NCI-H2171 treated with DMSO at 0.1 percent for 48 hours (cell line): ENCODE data around the gene ITGAD.
"Not testable (repeated sequence)": the region's sequence is repeated elsewhere in the genome, so short reads cannot be mapped to it uniquely, and the experiment has no call there.

Experiments used
- DNase-seq: peaks from one replicate; lab custom pipeline; 2025; lab: John Stamatoyannopoulos, UW

The ITGAD gene

DNA sequence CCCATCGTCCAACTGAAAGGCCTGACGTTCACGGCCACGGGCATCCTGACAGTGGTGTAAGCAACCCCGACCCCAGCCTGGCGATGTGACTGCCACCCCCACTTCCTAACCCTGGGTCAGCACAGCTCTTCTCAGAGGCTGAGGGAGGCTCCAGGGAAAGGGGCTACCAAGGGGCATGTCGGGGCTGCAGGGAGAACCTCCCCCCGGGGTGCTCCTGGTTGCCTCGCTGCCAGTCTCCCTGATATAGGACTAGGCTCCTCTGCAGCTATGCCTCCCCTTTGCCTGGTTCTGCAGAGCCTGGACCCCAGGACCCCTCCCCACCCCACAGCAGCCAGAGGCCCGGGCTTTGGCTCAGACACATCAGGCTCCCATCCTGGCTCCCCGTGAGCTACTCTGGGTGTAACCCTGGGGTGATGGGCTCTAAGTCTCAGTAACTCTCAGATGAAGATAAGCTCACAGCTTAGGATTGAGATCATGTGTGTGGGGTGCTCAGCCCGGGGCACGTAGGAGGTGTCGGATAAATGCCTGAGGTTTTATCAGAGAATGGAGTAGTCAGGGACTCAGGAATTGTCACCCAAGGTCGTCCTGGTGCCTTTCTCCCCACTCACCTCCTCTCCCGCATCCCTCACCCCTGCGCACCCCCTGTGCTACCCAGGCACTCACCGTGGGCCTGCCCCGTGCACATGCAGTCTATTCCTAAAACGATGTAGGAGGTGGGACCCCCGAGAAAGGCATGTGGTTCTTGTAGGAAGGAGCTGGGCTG is 10.6 kb downstream of the ITGAD start:
- DNase-seq: no peak

DNA sequence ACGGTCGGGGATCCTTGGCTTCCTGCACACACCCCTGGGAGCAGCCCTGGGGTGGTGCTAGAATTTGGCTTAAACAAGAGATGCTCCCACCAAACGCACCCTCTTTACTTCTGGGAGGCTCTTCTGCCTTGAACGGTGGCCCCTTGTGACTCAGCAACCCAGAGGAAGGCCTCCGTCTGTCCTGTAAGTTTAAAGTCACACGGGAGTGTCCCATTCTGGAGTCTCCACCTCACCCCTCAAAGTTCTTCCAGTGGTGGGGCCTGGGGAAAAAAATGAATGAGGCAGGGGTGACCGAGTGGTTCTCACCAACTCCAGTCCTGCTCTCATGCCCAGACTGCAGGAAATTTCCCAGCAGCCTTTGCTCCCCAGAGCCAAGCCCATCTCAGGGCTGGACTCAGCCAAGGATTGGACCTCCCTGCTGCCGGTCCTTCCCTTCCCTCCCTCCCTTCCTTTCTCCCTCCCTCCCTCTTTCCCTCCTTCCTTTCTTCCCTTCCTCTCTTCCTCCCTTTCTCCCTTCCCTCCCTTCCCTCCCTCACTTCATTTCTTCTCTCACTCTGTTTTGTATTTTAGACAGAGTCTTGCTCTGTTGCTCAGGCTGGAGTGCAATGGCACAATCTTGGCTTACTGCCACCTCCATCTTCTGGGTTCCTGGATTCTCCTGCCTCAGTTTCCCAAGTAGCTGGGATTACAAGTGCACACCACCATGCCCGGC is 11.4 kb downstream of the ITGAD start:
- no peak for DNase-seq

DNA sequence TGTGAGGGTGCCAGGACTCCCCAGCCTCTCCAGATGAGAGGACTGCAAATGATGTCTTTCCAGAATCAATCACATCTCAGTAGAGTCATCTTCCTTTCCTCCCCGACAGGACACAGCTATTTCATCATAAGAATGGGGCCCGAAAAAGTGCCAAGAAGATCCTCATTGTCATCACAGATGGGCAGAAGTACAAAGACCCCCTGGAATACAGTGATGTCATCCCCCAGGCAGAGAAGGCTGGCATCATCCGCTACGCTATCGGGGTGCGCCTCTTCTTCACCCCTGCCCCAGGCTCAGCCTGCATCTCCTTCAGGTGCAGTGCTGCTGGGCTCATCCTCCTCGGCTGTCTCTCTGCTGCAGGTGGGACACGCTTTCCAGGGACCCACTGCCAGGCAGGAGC is 14.3 kb downstream of the ITGAD start:
- no peak for DNase-seq

DNA sequence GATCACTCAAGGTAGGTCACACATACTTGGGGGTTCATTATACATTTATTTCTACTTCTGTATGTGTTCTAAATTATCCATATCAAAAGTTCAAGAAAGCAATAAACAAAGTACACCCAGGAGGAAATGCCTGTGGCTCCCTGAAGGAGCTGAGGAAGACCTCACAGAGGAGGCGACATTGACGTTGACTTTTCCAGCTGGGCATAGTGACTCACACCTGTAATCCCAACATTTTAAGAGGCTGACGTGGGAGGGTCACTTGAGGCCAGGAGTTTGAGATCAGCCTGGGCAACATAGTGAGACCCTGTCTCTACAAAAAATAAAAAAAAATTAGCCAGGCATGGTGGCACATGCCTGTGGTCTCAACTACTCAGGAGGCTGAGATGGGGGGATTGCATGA is 16.3 kb downstream of the ITGAD start:
- no peak for DNase-seq

DNA sequence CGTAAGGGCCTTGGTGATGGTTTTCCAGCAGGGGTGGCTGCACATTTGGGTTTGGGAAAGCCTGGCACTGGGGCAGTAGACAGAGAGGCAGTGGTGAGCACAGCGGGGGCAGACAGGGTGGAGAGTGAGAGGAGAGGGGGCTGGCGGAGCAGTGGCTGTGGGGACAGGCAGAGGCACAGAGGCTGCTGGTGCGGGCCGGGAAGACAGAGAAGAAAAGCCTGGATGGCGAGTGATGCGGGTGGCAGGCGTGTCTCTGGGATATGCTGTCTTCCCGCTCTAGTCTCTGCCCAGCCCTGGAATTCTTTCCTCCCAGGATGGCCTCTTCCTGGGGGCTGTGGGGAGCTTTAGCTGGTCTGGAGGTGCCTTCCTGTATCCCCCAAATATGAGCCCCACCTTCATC is 16.9 kb downstream of the ITGAD start:
- no peak for DNase-seq

DNA sequence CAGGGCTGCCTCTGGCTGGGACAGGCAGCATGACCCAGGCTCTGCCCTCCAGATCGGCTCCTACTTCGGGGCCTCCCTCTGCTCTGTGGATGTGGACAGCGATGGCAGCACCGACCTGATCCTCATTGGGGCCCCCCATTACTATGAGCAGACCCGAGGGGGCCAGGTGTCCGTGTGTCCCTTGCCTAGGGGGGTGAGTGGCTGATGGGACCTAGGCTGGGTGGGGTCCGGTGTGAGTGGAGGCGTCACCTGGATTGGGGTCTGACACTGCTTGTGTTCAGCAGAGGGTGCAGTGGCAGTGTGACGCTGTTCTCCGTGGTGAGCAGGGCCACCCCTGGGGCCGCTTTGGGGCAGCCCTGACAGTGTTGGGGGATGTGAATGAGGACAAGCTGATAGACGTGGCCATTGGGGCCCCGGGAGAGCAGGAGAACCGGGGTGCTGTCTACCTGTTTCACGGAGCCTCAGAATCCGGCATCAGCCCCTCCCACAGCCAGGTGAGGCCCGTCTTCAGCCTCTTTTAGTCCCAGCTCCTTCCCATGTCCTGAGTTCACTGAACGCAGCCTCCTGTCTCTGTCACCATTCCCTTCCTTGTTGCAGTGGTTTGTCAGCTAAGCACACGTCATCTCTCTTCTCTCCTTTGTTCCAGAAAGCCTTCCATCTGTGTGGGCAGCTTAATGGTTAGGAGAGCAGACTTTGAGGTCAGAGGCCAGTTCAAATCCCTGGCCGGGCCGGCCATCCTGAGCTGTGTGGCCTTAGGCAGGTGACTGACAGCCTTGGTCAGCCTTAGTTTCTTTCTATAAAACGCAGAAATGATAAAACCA is 18.1 kb downstream of the ITGAD start:
- DNase-seq: no peak

DNA sequence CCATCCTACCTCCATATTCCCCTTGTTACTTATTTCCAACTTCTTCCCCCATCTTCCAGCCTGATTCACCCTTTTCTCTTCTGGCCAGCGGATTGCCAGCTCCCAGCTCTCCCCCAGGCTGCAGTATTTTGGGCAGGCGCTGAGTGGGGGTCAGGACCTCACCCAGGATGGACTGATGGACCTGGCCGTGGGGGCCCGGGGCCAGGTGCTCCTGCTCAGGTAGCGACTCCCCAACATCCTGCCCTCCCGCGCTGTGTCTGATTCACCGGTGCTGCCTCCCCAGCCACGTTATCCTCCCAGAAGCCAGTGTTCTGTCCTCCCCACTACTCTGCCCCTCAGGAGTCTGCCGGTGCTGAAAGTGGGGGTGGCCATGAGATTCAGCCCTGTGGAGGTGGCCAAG is 19.6 kb downstream of the ITGAD start:
- DNase-seq: no peak

DNA sequence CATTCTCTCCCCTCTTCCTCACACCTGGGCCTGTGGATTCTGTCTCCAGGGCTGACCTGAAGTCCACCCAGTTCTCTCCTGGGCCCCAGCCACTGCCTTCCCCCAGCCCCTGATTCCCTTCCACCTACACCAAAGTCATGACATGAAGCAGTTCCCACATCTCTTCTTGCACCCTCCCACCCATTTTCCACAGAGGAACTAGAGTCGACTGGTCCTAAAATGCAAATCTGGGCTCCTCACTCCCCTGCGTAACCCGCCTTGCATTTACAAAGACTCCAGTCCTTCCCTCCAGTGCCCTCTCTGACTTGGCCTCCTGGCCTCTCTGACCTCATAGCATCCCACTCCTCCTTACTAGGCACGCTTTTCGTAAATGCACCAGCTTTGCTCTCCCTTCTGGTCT is 20.2 kb downstream of the ITGAD start:
- no peak for DNase-seq

DNA sequence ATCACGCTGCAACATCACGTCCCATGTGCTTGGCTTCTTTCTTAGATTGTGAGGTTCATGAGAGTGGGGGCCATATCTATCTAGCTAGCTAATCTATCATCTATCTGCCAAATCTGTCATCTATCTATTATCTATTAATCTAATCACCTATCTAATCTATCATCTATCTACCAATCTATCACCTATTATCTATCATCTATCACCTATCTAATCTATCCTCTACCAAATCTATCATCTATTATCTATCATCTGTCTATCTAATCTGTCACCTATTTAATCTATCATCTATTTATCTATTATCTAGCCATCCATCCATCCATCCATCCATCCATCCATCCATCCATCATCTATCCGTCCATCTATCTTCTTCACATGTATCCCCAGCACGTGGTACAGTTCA is 20.8 kb downstream of the ITGAD start:
- no peak for DNase-seq

DNA sequence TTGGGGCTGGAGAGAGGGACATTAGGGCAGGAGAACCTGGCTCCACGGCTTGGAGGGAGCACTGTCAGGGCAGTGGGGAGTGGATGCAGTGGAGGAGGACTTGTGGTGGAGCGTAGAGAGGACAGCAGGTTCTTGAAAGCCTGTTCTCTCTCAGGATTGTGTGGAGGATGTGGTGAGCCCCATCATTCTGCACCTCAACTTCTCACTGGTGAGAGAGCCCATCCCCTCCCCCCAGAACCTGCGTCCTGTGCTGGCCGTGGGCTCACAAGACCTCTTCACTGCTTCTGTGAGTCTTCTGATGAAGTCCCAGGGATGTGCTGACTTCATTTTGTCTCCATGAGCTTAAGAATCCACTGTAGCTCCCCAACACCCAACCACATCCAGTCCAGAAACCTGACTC is 21.6 kb downstream of the ITGAD start:
- DNase-seq: no peak

DNA sequence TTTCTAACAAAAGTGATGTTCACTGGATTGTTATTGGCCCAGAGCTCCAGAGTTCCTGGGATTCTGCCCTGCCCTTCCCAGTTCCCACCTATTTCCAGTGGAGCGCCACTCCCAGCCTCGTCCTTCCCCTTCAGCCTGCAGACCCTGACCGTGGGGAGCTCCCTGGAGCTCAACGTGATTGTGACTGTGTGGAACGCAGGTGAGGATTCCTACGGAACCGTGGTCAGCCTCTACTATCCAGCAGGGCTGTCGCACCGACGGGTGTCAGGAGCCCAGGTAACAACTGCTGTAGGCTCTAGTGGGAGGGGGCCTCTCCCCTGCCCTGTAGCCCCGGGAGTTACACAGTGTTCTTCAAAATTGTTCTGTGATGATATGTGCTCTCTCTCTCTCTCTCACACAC is 23.2 kb downstream of the ITGAD start:
- no peak for DNase-seq

DNA sequence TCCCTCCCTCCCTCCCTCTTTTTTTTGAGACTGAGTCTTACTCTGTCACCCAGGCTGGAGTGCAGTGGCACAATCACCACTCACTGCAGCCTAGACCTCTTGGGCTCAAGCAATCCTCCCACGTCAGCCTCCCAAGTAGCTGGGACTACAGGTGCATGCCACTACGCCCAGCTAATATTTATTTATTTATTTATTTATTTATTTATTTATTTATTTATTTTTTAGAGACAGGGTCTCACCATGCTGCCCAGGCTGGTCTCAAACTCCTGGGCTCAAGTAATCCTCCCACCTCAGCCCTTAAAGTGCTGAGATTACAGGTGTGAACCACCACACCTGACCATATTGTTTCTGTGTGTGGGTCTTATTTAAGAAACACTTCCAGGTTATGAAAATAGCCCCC is 23.9 kb downstream of the ITGAD start:
- not testable (repeated sequence) for DNase-seq

DNA sequence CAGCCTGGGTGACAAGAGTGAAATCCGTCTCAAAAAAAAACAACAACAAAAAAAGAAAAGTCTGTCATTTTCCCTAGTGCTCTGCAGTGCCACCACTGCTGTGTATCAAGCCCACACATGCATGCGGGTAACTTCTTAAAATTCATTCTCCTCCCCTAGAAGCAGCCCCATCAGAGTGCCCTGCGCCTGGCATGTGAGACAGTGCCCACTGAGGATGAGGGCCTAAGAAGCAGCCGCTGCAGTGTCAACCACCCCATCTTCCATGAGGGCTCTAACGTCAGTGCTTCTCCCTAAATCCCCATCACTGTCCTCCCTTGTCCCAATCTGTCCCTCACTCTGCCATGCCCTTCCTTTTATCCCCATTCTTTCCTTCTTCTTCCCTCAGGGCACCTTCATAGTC is 24.8 kb downstream of the ITGAD start:
- no peak for DNase-seq

DNA sequence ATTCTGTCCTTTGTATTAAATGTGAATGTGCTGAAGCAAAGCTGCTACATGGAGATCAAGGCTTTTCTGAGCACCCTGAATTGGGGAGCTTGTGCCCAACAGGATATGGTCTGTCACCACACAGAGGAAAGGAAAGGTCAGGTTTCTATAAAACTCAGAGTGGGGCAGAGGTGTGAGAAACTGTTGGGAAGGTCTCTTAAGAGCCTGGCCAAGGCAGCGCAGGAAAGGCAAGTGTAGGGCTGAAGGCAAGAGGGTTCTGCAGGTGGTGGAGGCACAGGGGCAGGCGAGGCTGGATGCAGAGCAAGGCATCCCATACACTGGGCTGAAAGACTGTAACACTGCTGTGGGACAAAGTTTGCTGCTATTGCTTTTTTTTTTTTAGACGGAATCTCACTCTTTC is 26.9 kb downstream of the ITGAD start:
- DNase-seq: no peak

DNA sequence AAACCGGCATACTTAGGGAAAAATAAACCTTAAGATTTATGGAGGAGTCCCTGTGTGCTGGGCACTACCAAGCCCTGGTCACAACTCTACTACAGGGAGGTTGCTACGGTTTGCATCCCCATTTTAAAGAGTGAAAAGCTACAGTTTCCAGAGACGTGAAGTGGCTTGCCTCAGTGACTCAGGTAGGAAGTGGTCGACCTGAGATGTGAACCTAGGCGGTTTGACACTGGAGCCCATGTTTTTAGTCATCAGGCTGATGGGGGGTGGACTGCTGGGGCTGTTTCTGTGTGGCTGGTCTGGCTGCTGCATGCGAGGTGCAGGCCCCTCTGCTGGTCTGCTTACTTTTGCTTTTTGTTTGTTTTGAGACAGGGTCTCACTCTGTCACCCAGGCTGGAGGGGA is 28.5 kb downstream of the ITGAD start:
- no peak for DNase-seq

DNA sequence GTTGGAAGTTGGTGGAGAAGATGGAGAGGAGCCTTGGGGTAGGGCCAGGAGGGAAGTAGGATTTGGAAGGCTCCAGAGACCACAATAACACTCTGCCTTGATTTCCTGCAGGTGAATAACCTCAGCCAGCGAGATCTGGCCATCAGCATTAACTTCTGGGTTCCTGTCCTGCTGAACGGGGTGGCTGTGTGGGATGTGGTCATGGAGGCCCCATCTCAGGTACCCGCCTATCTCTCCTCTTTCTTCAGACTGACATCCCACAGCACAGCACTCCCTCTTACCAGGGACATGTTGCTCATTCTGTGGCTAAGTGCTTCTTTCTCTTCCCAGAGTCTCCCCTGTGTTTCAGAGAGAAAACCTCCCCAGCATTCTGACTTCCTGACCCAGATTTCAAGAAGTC is 30.1 kb downstream of the ITGAD start:
- no peak for DNase-seq

DNA sequence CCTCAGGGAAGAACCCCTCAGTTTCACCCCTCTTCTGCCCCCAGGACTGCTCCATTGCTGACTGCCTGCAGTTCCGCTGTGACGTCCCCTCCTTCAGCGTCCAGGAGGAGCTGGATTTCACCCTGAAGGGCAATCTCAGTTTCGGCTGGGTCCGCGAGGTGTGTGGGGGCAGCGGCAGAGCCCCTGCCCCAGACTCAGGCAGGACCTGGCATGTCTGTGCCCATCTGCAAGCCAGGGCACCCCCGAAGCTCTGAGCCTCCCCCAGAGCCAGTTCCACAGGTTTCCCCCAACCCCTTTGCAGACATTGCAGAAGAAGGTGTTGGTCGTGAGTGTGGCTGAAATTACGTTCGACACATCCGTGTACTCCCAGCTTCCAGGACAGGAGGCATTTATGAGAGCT is 30.7 kb downstream of the ITGAD start:
- DNase-seq: no peak

DNA sequence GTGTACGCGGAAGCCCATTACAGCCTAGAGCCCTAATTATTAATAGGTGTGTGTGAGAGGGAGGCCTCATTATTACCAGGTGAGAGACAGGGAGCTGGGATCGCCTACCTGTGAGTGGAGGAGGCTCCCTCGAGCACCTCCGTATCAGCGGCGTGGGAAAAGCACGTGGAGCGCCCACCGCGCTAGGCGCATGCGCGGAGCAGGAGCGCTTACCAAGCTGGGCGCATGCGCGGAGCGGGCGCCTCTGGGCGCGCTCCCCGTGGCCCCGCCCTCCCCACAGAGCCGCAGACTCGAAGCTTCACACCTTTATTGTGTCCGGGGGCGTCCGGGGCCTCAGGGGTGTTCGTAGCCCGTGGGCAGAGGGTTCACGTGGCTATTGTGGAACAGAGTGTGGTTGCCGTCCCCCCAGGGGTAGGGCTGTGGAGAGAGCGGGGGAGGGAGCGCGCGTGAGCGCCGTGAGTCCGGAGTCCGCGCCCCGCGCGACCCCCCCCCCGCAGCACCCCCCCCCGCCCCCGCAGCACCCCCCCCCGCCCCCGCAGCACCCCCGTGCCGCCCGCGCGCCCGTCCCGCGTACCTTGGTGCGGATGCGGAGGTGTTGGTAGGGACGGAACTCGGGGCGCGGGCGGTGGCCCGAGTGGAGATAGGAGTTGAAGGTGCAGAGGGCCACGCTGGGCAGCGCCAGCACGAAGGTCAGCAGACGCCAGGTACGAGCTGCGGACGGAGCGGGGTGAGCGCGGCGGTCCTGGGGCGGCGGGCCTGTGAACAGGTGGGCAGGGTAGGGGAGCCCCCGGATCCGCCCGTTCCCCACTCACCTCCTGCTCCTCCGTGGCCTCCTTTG is 34.5 kb downstream of the ITGAD start:
- DNase-seq: peak; percentile 18

DNA sequence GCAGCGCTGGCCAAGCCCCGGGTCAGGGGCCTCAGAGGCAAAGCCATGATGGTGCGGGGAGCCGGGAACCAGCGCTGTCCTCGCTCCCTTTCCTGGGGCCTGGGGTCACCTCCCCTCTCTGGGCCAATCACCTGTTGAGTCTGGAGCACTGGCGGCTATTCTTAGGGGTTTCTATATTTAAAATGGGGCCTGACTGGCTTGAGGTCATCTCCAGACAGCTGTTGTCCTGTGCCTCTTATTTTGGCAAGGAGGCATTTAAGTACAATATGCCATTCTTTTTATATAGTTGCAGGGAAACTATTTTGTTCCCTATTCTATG is 35.1 kb downstream of the ITGAD start, which contains the start of gene COX6A2:
COX6A2 (minus strand) TSS at position 82 of the 319 bp plus-strand sequence; CDS start at position 47, 35 bp downstream.
- DNase-seq: no peak

DNA sequence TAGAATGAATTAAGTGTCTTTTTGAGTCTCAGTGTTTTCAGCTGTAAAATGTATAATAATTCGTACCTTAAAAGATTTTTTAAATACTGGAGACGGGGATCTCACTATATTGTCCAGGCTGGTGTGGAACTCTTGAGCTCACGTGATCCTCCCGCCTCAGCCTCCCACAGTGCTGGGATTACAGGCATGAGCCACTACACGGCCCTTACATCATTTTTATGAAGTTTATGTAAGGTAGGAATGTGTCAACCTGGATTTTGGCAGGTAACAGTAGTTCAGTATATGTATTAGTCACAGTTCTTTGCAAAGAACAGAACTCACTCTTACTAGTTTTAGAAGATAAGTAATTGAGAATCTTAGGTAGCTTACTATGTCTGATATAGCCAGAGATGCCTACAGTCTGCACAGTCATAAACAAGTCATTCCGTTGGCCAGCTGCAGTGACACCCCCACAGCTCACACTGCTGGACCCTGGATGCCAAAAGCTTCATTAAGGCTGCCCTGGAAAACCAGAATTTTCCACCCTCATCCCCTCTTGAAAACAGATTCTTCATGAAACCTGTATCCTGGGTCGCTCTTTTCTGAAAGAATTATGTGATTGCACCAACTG is 35.6 kb downstream of the ITGAD start:
- no peak for DNase-seq

DNA sequence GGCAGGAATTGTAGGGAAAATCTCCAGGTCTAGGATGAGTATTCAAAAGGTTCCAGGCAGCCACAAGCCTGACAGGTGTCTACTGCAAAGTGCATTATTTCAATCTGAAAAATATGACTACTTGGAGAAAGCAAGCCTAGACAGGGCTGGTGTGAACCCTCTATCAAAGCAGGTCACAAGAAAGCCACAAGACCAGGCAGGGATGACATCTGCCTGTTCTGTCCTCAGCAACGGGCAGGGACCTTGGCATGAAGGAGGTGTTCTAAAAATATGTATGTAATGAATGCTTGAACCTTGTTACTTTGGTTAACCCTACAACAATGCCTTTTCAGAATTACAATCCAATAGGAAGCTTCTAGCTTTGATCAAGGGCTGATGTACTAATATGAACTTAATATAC is 36.2 kb downstream of the ITGAD start:
- no peak for DNase-seq

DNA sequence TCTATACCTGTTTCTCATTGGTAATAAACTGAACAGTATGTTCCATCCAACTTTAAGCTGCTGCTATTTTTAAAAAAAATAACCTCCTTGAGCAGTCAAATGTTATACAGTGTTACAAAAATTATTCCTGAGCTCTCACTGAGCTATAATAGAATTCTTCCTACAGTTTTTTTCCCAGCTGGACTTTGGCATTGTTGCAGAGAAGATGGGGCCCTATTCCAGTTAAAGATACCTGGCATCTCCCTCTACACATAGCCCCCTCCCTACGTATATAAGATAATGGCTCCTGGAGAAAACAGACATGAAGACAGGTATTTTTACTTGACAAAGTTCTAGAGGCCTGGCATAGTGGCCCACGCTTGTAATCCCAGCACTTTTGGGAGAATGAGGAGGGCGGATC is 36.7 kb downstream of the ITGAD start:
- no peak for DNase-seq
